Upper lobe of right lung (tissue), 1 donor: ENCODE measurements around the gene PTPRT. TPM values are rescaled to one million over a fixed set of nuclear protein-coding genes. Genes with fewer than 3 reads are reported as not detected.

ENCODE experiments used
- ATAC-seq: fragments of 200-7000 bp; cut with Tn5 transposase; one replicate; pipeline ENCODE4 v1.9.1; 2020; ENCODE audit warnings: mild to moderate bottlenecking, moderate library complexity
- DNase-seq: peaks from one replicate; pipeline ENCODE4 v3.0.0-alpha.2; 2020
- H3K27ac ChIP-seq: fragments of 200-600 bp; one replicate; pipeline ENCODE4 v1.8.0; 2022
- H3K27me3 ChIP-seq: fragments of 200-600 bp; one replicate; pipeline ENCODE4 v1.8.0; 2022; ENCODE audit warnings: mild to moderate bottlenecking
- H3K36me3 ChIP-seq: fragments of 200-600 bp; one replicate; pipeline ENCODE4 v1.8.0; 2022
- H3K4me1 ChIP-seq: fragments of 200-600 bp; one replicate; pipeline ENCODE4 v1.8.0; 2022
- H3K4me3 ChIP-seq: fragments of 200-600 bp; one replicate; pipeline ENCODE4 v1.8.0; 2022; ENCODE audit warnings: mild to moderate bottlenecking
- H3K9me3 ChIP-seq: fragments of 200-600 bp; one replicate; pipeline ENCODE4 v1.8.0; 2022
- CTCF ChIP-seq: fragments of 200-600 bp; IDR thresholded peaks from one replicate; pipeline ENCODE4 v1.8.0; 2022; ENCODE audit warnings: antibody characterized with exemption
- intact Hi-C: fragments of 100-400 bp; cut with DNase I; formaldehyde crosslinking; loops from one replicate; pipeline ENCODE4 v1.11.0; 2022
- total RNA-seq: library from RNA; stranded (reverse); fragmentation: NEBNext Ultra II Directional; extraction: Animal tissue kit (Norgen Biotek cat#: 25700); gene quantifications from one replicate; pipeline ENCODE4 v1.2.1, GENCODE V29; 2021
- donor health status: DM: no; HTN: yes; CAD: no; lungs with severe emphysema.

The PTPRT gene
- total RNA-seq, 1 donor from 2014 or later, result 0.46 TPM

DNA sequence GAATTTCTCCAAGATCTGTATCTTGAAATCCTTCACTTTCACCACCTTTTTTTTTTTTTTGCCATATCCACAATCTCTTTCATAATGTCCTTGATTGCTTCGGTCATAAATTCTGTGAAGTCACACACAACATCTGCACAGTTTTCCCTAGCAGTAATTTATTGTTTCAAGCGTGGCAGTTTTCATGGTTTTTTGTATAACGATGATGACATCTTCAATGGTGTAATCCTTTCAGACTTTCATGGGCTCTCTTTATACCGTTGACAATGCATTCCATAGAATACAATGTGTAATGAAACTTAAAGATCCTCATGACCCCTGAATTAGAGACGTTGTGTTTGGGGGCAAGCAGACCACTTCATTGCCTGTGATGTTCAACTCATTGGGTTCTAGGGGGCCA, 693.1 kb downstream of the PTPRT start:
- TF ChIP-seq CTCF, result no peak
- H3K27me3 ChIP-seq, result no peaks in the 10 kb centered on the region
- H3K27ac ChIP-seq, result no peak overlapping the region
- intact Hi-C loops, result no loop called here
- H3K4me3 ChIP-seq, result no peak overlapping the region
- no peaks in the 10 kb centered on the region for H3K9me3 ChIP-seq
- H3K4me1 ChIP-seq, result no peaks in the 10 kb centered on the region
- ATAC-seq (no peak), DNase-seq (no peak)
- H3K36me3 ChIP-seq, result no peaks in the 10 kb centered on the region

DNA sequence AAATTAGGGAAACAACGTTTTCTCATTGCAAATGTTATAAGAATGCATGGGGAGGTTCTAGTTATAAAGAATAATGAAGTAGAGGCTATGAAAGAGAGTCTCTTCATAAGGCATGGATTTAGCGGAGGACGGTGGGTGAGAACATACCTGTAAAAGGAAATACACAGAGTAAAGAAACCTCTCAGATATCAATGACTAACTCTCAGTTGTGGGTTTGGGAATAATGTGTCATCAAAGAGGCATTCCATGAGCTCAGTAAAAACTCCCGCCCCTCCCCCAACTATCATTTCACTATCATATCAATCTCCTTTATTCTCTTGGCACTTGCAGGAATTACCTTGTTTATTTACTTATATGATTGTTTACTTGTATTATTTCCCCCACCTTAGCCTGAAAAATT, 695.4 kb downstream of the PTPRT start:
- ATAC-seq, result no peak
- intact Hi-C loops, result no loop called here
- H3K4me3 ChIP-seq, result no peak overlapping the region
- DNase-seq, result no peak
- H3K9me3 ChIP-seq, result no peaks in the 10 kb centered on the region
- no peaks in the 10 kb centered on the region for H3K4me1 ChIP-seq
- TF ChIP-seq CTCF, result no peak
- H3K27ac ChIP-seq, result no peak overlapping the region
- H3K36me3 ChIP-seq, result no peaks in the 10 kb centered on the region
- H3K27me3 ChIP-seq, result no peaks in the 10 kb centered on the region

DNA sequence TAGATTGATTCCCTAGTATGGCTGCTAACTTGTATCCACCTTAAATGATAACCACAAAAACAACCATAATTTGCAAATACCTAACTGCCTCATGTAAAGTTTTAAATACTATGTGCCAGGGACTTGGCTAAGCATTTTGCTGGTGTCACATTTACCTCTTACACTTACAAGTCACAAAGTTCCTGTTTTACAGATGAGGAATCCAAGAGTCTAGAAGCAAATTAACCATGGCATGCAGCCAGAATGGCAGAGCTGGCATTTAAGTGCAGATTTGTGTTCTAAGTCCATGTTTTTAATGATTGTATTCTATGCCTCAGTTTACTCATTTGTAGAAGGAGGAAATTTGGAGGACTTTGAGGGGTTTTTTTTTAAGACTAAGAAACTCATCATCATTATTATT, 696.7 kb downstream of the PTPRT start:
- Histone ChIP-seq H3K27ac (no peak overlapping the region), H3K9me3 (no peaks in the 10 kb centered on the region), H3K4me1 (no peaks in the 10 kb centered on the region), H3K4me3 (no peak overlapping the region), H3K27me3 (no peaks in the 10 kb centered on the region), H3K36me3 (no peaks in the 10 kb centered on the region)
- intact Hi-C loops, result no loop called here
- DNase-seq (no peak), ATAC-seq (no peak)
- TF ChIP-seq CTCF, result no peak

DNA sequence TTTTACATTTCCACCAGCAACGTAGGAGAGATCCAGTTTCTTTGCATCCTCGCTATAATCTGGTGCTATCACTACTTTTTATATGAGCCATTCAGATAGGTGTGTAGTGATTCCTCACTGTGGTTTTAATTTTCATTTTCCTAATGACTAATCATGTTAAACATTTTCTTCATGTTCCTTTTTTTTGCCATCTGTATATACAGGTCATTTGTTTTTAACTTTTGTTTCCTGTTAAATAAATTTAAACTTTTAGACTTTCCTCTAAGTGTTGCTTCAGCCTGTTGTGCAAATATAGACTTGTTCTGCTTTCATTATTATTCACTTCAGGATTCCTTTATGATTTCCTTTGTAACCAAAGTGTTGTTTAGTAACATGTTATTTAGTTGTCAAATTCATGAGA, 697.4 kb downstream of the PTPRT start:
- Histone ChIP-seq H3K27ac (no peak overlapping the region), H3K4me3 (no peak overlapping the region), H3K27me3 (no peaks in the 10 kb centered on the region), H3K4me1 (no peaks in the 10 kb centered on the region), H3K36me3 (no peaks in the 10 kb centered on the region), H3K9me3 (no peaks in the 10 kb centered on the region)
- ATAC-seq (no peak), DNase-seq (no peak)
- intact Hi-C loops, result no loop called here
- TF ChIP-seq CTCF, result no peak

DNA sequence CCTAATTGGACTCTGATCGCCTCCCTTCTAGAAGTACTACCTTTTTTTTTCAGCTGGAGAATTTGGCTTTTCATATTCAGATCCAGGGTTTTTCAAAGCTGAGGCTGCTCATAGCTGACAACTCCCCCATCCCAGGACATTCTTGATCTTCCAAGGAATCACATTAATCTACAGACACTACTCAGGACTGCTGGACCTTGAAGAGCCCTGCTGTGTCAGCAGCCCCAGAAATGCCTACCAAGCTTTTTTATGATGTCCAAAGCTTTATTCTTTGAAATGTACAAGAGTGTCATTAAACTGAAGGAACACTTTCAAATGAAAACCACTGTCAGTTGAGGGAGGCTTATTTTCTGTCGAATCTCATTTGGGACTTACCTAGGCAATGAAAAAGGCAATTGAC, 704.1 kb downstream of the PTPRT start:
- no peaks in the 10 kb centered on the region for H3K27me3 ChIP-seq
- DNase-seq (no peak), ATAC-seq (no peak)
- H3K4me3 ChIP-seq, result no peak overlapping the region
- TF ChIP-seq CTCF, result no peak
- peaks cover 13% of the 10 kb centered on the region for H3K4me1 ChIP-seq
- H3K36me3 ChIP-seq, result no peaks in the 10 kb centered on the region
- no peaks in the 10 kb centered on the region for H3K9me3 ChIP-seq
- no peak overlapping the region for H3K27ac ChIP-seq
- intact Hi-C loops, result no loop called here

DNA sequence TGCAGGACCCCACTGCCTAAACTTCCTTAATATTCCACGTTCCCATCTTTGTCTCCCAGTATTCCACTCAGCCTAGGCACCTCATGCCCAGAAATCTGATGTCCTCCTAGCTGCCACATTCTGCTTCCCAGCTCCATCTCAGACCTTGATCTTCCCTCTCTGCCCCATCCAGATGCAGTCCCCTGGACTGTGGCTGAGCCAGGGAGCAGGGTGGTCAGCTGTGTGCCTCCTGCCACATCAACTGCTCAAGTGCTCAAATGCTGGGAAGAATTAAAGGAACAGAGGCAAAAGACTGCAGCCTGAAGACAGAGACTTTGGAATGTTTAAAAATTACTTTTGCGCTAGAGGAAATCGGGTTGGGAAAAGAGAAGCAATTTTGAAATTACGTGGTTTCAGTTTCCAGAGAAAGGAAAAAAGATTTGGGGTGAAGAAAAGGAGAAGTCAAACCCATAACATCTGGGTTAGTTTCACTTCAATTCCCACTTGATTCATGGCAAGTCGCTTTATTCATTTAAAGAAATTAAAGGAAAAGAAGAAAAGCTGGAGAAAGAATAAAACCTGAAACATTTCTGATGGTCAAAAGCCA, 704.8 kb downstream of the PTPRT start:
- TF ChIP-seq CTCF, result no peak
- no peaks in the 10 kb centered on the region for H3K9me3 ChIP-seq
- H3K27me3 ChIP-seq, result no peaks in the 10 kb centered on the region
- DNase-seq (no peak), ATAC-seq (no peak)
- no peaks in the 10 kb centered on the region for H3K36me3 ChIP-seq
- H3K4me3 ChIP-seq, result no peak overlapping the region
- intact Hi-C loops, result no loop called here
- H3K27ac ChIP-seq, result no peak overlapping the region
- H3K4me1 ChIP-seq, result peaks cover 13% of the 10 kb centered on the region
